ENCODE data around the gene INSYN2B. TPM values are rescaled to one million over a fixed set of nuclear protein-coding genes. Genes with fewer than 3 reads are reported as not detected.

The INSYN2B gene
- total RNA-seq, 1 donor from 2014 or later = 0.25 TPM

DNA sequence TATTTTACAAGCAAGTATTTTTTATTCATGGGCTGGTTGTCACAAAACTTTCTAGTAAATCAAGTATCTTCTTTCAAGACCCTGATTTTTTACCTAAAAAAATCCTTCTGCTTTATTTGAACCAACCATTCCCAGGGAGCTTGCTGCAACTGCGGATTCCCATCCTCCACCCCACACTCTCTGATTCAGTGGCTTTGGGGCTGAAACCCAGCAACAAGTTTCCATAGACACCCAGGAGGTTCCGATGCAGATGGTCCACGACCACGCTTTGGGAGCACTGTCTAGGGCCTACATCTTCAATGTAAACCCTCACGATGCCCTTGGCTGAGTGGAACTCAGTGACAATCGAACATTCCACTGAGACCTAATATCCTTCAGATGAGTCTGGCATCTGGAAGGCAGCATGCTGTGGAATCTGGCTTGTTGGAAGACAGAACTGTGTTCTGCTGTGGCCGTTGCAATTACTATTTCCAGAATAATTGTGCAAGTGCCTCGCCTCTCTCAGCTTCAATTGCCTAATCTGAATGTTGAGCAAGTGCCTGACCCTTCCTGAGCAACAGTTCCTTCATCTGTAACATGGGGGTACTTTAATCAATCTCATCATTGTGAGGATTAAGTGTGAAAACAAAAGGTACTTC is 105.1 kb downstream of the INSYN2B start:
- H3K4me3 ChIP-seq = no peak overlapping the region
- no peaks in the 10 kb centered on the region for H3K9me3 ChIP-seq
- intact Hi-C loops (cut with DNase I) = no loop called here
- no peak overlapping the region for H3K27ac ChIP-seq
- no peaks in the 10 kb centered on the region for H3K4me1 ChIP-seq
- TF ChIP-seq POLR2A (IDR thresholded peaks at IDR 0.05) (no peak), POLR2AphosphoS5 (IDR thresholded peaks at IDR 0.05; ENCODE audit: insufficient read depth in 1 of 2, low read depth in 1 of 2) (no peak), CTCF (IDR thresholded peaks at IDR 0.05) (no peak)
- DNase-seq (ENCODE audit: extremely low spot score in 2 of 2) = no peak
- no peaks in the 10 kb centered on the region for H3K36me3 ChIP-seq
- no peaks in the 10 kb centered on the region for H3K27me3 ChIP-seq

DNA sequence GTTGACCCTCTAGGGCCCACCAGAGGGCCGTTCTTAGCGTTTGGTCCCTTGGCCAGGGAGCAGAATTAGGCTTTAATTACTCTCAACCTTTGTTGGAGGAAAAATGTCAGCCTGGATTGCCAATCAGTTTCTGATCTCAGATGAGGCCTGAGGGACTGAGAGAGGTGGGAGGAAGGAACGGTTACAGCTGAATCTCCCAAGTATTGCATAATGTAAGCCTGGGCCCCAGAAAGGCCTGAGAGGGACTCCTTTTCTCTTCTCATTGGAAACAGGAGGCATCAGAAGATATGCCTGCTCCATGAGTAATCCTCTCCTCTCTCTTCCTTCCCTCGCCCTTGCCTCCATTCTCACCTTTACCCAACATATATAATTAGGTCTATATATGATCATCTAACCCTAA is 105.7 kb downstream of the INSYN2B start:
- H3K27ac ChIP-seq = no peak overlapping the region
- H3K4me3 ChIP-seq = no peak overlapping the region
- H3K9me3 ChIP-seq = no peaks in the 10 kb centered on the region
- no peaks in the 10 kb centered on the region for H3K4me1 ChIP-seq
- intact Hi-C loops (cut with DNase I) = no loop called here
- DNase-seq (ENCODE audit: extremely low spot score in 2 of 2) = no peak
- H3K36me3 ChIP-seq = no peaks in the 10 kb centered on the region
- TF ChIP-seq CTCF (IDR thresholded peaks at IDR 0.05) (no peak), POLR2A (IDR thresholded peaks at IDR 0.05) (no peak), POLR2AphosphoS5 (IDR thresholded peaks at IDR 0.05; ENCODE audit: insufficient read depth in 1 of 2, low read depth in 1 of 2) (no peak)
- H3K27me3 ChIP-seq = no peaks in the 10 kb centered on the region

DNA sequence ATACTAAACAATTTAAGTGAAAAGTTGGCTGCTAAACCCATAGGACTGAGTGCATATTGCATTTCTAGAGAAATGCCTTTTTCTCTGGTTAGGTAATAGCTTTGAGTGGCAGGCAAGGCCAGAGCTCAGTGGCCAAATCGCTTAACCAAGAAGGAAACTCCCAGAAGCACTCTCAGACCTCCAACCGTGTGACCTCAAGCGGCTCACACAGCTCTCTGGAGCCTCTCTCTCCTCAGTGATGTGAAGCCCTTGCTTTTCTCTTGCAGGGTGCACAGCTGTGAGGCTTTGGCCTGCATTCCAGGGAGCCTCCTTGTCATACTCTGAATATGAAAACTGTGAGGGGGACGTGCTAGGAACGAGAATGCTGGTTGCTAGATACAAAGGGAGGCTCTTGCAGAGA is 106.7 kb downstream of the INSYN2B start:
- H3K4me3 ChIP-seq = no peak overlapping the region
- H3K9me3 ChIP-seq = no peaks in the 10 kb centered on the region
- H3K4me1 ChIP-seq = no peaks in the 10 kb centered on the region
- no peak for TF ChIP-seq POLR2AphosphoS5 (IDR thresholded peaks at IDR 0.05; ENCODE audit: insufficient read depth in 1 of 2, low read depth in 1 of 2)
- TF ChIP-seq CTCF (IDR thresholded peaks at IDR 0.05) = no peak
- TF ChIP-seq POLR2A (IDR thresholded peaks at IDR 0.05) = no peak
- intact Hi-C loops (cut with DNase I) = no loop called here
- H3K27me3 ChIP-seq = no peaks in the 10 kb centered on the region
- no peak overlapping the region for H3K27ac ChIP-seq
- H3K36me3 ChIP-seq = no peaks in the 10 kb centered on the region
- no peak for DNase-seq (ENCODE audit: extremely low spot score in 2 of 2)

- no peak for DNase-seq (ENCODE audit: extremely low spot score in 2 of 2)
- Histone ChIP-seq H3K27me3 (no peaks in the 10 kb centered on the region), H3K36me3 (no peaks in the 10 kb centered on the region), H3K4me1 (no peaks in the 10 kb centered on the region), H3K27ac (no peak overlapping the region), H3K4me3 (no peak overlapping the region), H3K9me3 (no peaks in the 10 kb centered on the region)
- TF ChIP-seq POLR2A (IDR thresholded peaks at IDR 0.05) = no peak
- intact Hi-C loops (cut with DNase I) = no loop called here
Measured at GRCh38 chr5:169871826-169872490, 108.3 kb downstream of the INSYN2B start.

DNA sequence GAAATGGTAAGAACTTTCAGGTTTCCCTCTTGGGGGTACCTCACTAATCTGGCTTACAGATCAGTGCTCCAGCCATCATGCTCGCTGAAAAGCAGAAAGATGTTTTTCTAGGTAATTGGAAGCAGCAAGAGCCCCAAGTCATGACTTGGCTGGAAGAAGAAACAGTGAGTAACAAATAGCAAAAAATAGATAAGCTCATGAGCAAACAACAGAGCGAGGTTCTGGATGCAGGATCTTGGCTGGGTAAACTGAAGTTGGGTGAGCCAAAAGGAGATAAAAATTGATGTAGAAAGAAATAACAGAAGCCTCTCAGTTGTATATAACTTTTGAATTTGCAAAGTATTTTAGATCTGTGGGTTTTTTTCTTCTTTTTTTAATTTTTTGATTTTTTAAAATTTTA is 110.1 kb downstream of the INSYN2B start:
- Histone ChIP-seq H3K9me3 (no peaks in the 10 kb centered on the region), H3K27me3 (no peaks in the 10 kb centered on the region), H3K4me1 (no peaks in the 10 kb centered on the region), H3K36me3 (no peaks in the 10 kb centered on the region), H3K4me3 (no peak overlapping the region), H3K27ac (no peak overlapping the region)
- no peak for DNase-seq (ENCODE audit: extremely low spot score in 2 of 2)
- TF ChIP-seq POLR2AphosphoS5 (IDR thresholded peaks at IDR 0.05; ENCODE audit: insufficient read depth in 1 of 2, low read depth in 1 of 2) = no peak
- intact Hi-C loops (cut with DNase I) = no loop called here

DNA sequence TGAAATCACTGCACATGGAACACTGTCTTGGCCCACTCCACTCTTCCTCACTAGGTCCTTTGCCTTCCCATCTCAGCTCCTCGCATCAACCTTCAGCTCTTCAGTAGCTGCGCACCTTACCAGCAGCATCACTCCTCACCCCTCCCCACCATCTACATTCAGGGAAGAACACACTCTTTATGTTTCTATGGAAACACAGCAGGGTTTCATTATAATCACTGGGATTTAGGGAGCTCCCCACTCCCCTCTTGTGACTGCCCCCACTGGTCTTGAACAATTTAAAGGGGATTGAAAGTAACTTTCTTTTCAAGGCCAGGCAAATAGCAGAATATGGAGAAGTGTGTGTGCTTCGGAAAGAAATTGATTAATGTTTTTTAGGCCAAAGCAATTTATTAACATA is 111.2 kb downstream of the INSYN2B start:
- H3K27ac ChIP-seq = no peak overlapping the region
- no peaks in the 10 kb centered on the region for H3K27me3 ChIP-seq
- H3K36me3 ChIP-seq = no peaks in the 10 kb centered on the region
- H3K4me3 ChIP-seq = no peak overlapping the region
- H3K4me1 ChIP-seq = no peaks in the 10 kb centered on the region
- H3K9me3 ChIP-seq = no peaks in the 10 kb centered on the region
- DNase-seq (ENCODE audit: extremely low spot score in 2 of 2) = no peak
- no peak for TF ChIP-seq POLR2AphosphoS5 (IDR thresholded peaks at IDR 0.05; ENCODE audit: insufficient read depth in 1 of 2, low read depth in 1 of 2)
- TF ChIP-seq POLR2A (IDR thresholded peaks at IDR 0.05) = no peak
- no peak for TF ChIP-seq CTCF (IDR thresholded peaks at IDR 0.05)
- intact Hi-C loops (cut with DNase I) = no loop called here
